HUES48 (cell line): ENCODE results near the gene C1QBP.
"Not testable (repeated sequence)": the region's sequence is repeated elsewhere in the genome, so short reads cannot be mapped to it uniquely, and the experiment has no call there.

ENCODE experiments used
- H3K27ac ChIP-seq: one replicate; pipeline ENCODE4 v1.7.0; 2013; ENCODE audit warnings: low read depth, low read length, inconsistent platforms
- H3K27me3 ChIP-seq: 2 replicates; pipeline ENCODE4 v1.6.1; 2013; ENCODE audit warnings: mild to moderate bottlenecking, low read length; ENCODE audit not compliant: control insufficient read depth, insufficient read depth
- H3K36me3 ChIP-seq: 2 replicates; pipeline ENCODE4 v1.6.1; 2013; ENCODE audit warnings: low read length; ENCODE audit not compliant: control insufficient read depth, insufficient read depth
- H3K4me1 ChIP-seq: 2 replicates; pipeline ENCODE4 v1.6.1; 2013; ENCODE audit warnings: mild to moderate bottlenecking, low read length; ENCODE audit not compliant: control insufficient read depth, insufficient read depth
- H3K4me3 ChIP-seq: 2 replicates; pipeline ENCODE4 v1.5.1; 2013; ENCODE audit warnings: mild to moderate bottlenecking, low read depth, low read length
- H3K9ac ChIP-seq: 2 replicates; pipeline ENCODE4 v1.6.1; 2013; ENCODE audit warnings: mild to moderate bottlenecking, low read depth, low read length, moderate library complexity
- H3K9me3 ChIP-seq: 2 replicates; pipeline ENCODE4 v1.6.1; 2013; ENCODE audit warnings: low read length; ENCODE audit not compliant: control insufficient read depth, insufficient read depth

C1QBP gene

DNA sequence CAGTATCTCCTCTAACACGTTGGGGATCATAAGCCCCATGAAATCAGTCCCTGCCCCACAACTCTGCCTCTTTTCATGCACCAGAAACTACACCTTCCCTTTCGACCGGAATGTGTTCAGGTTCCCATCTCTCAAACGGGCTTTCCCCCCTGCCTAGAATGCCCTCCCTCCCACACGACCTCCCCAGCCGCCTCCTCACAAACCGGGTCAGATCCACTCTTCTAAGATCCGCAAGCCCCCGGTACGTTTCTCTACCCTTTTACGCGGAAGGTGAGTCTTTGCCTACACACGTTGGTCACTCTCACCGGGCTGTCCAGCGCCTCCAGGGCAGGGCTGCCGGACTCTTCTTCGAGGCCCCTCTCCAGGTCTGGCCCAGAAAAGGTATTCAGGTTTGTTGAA, 29.1 kb upstream of the C1QBP start:
- Histone ChIP-seq H3K9ac (peak overlapping the region; percentile 78), H3K9me3 (no peaks in the 10 kb centered on the region), H3K27ac (peak overlapping the region; percentile 83), H3K4me3 (peak overlapping the region; percentile 91), H3K27me3 (no peaks in the 10 kb centered on the region), H3K36me3 (peaks cover 23% of the 10 kb centered on the region), H3K4me1 (peaks cover 6% of the 10 kb centered on the region)

DNA sequence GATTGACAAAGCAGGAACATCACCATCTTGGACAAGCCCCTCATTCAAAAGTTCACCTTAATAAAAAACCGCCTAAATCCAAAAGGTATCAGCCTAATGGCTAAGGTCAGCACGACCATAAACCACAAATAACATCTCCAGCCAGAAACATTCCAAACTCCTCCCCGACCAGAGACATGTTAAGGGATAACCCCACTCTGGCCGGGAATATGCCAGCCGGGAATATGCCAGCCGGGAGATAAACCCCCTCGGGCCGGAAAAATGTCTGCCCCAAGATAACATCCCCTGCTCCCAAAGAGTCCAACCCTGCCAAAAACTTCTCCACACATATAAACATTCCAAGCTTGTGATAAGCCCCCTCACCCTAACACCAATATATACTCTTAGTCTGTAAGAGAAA, 28.5 kb upstream of the C1QBP start:
- Histone ChIP-seq H3K36me3 (peaks cover 22% of the 10 kb centered on the region), H3K27ac (no peak overlapping the region), H3K9ac (peak overlapping the region; percentile 78; the same call in 1 of the 2 replicates), H3K4me3 (peak overlapping the region; percentile 91), H3K9me3 (no peaks in the 10 kb centered on the region), H3K27me3 (no peaks in the 10 kb centered on the region), H3K4me1 (peaks cover 6% of the 10 kb centered on the region)

DNA sequence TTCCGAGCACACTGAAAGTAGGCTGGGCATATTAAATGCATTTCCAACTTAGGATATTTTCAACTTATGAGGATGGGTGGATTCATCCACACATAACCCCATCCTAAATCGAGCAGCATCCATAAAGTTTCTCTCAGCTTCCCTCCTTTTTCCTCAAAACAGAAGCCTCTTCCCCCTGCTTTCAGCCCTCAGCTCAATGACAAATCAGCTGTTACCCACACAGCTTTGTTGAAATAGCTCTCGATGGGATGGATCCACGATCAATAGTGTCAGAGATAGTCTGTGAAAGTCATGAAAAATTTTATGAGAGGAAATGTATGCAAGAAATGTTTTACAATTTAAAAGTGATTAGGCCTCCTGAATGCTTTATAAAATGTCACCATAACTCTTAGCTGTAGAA, 27.3 kb upstream of the C1QBP start:
- Histone ChIP-seq H3K27me3 (no peaks in the 10 kb centered on the region), H3K4me1 (peaks cover 6% of the 10 kb centered on the region), H3K9me3 (no peaks in the 10 kb centered on the region), H3K36me3 (peaks cover 22% of the 10 kb centered on the region), H3K27ac (no peak overlapping the region), H3K4me3 (peak overlapping the region; percentile 91), H3K9ac (no peak overlapping the region)

DNA sequence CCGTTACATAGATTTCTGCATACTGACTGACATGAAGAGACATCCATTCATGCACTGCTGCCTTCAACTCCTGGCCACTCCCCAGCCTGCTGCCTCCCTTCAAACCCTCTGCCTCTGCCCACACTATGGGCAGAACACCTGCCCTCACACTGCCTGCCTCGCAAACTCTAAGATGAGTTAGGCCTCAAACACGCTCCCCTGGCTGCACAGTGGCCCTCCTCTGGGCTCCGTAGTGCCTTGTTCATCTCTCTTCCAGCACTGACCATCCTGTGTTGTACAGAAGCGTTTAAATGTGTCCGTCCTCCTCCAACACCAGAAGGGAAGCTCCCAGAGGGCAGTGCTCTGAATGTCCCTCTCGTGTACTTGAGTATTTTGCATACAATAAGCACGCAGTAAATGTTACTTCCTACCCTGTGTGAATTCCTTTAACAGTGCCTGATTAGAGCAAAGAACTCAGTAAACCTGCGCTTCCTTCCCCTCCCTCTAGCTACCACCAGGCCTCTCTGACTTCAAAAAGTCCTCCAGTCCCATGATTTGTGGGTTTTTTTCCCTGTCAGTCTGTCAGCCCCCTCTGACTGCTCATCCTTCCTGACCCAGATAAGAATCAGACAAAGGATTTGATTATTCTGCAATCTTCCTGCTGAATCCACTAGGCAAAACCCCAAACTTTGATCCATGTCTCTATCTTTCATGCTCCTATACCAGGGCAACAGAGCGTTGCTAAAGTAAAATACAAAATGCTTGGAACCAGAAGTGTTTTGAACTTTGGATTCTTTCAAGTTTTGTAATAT, 26.0 kb upstream of the C1QBP start:
- Histone ChIP-seq H3K27me3 (no peaks in the 10 kb centered on the region), H3K36me3 (peaks cover 35% of the 10 kb centered on the region), H3K27ac (no peak overlapping the region), H3K9ac (no peak overlapping the region), H3K4me3 (no peak overlapping the region), H3K9me3 (no peaks in the 10 kb centered on the region), H3K4me1 (peaks cover 6% of the 10 kb centered on the region)

DNA sequence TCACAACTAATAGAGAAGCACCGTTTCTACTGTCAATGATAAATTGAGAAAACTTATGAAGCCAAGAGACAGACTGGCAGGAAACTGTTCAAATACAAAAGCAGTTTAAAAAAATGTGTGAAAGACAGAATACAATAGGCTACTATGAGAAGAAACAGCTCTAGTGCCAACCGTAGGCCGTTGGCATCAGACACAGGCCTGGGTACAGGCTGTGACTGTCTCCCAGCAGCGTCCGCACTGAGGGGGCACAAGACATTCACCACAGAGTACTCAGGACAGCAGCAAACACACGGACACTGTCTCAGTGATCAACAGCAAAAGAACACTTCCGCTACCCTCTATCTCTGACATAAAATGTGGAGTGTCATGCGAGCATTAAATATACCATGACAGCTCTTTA, 7.8 kb upstream of the C1QBP start:
- Histone ChIP-seq H3K27ac (no peak overlapping the region), H3K36me3 (peaks cover 92% of the 10 kb centered on the region), H3K4me3 (no peak overlapping the region), H3K27me3 (no peaks in the 10 kb centered on the region), H3K4me1 (no peaks in the 10 kb centered on the region), H3K9ac (no peak overlapping the region), H3K9me3 (no peaks in the 10 kb centered on the region)

DNA sequence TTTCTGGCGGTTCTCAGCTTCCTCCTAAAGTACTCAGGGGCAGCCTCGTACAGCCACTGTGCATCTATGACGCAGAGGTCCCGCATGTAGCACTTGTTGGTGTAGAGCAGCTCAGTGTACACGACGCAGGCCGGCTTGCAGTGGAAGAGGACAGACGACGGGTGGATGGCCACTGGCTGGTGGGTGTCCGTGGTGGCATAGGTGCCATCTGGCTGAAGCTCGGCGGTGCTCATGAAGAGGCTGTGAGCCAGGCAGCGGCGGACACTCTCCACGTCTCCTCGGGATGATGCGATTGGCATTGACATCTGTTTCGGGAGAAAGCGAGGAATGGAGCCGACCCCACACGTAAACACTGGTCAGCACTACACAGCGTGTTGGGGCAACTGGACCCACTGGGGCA, 5.3 kb upstream of the C1QBP start:
- Histone ChIP-seq H3K36me3 (peaks cover 76% of the 10 kb centered on the region), H3K9ac (no peak overlapping the region), H3K27me3 (no peaks in the 10 kb centered on the region), H3K27ac (no peak overlapping the region), H3K4me3 (no peak overlapping the region), H3K9me3 (no peaks in the 10 kb centered on the region), H3K4me1 (no peaks in the 10 kb centered on the region)

DNA sequence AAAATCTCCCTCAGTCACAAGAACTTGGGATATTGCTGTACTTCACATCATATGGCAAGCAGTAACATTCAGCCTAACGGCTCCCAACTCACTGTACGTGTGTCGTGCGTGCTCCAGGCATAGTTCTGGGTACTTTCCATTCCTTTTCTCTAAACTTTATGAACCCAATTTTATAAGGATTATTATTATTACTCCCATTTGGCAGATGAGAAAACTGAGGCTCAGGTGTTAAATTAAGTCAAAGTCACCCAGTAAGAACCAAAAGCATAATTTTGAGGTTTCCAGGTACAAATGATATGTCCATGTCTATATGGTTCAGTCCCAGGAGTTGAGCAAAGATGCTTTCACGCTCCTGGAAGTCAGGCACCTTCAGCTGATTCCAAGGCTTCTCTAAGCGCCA, 4.8 kb upstream of the C1QBP start:
- peaks cover 71% of the 10 kb centered on the region for H3K36me3 ChIP-seq
- H3K4me1 ChIP-seq = no peaks in the 10 kb centered on the region
- H3K27me3 ChIP-seq = no peaks in the 10 kb centered on the region
- H3K9ac ChIP-seq = no peak overlapping the region
- no peak overlapping the region for H3K27ac ChIP-seq
- no peaks in the 10 kb centered on the region for H3K9me3 ChIP-seq
- no peak overlapping the region for H3K4me3 ChIP-seq

DNA sequence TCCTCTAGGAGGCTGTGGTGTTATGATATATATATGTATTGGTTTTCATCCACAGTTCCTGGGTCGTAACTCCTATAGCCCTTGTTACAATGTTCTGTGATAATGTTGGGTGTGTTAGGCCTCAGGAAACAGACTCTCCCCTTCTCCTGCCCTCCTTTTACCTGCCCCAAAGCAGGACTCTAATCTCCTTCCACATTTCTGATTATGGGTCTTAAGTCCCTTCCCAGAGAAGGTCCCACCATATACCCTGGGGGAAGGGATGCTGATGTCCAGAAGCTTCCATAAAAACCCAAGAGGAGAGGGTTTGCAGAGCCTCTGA, 450 bp upstream of the C1QBP start:
- Histone ChIP-seq H3K4me3 (peak overlapping the region; percentile 98), H3K36me3 (peaks cover 65% of the 10 kb centered on the region), H3K9ac (no peak overlapping the region)

DNA sequence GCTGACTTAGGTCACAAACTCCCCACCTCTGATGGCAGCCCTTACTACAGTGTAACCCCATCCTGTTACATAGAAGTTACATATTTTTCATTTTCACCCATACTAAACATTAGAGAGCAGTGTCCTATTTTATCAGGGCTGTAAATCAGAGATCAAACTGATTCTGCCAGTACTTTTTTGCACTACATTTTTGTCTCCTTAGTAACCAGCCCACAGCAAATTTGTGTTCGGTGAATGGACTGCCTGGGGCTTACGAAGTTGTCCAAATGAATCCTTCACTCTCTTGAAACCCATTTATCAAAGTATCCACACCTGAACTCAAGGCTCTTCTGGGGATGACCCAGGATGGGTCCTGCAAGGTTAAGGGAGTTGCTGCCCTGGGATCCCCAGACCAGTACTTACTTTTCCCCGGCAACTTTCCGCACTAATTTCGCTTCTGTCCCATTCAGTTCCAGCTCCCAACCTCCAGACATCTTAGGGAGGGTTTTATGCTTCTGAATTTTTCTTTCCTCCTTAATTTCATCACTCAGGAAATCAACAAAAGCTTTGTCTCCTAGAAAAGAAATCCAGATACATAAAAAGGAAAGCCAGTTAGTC, 1.1 kb downstream of the C1QBP start:
- Histone ChIP-seq H3K27ac (no peak overlapping the region), H3K9ac (peak overlapping the region; percentile 91), H3K27me3 (no peaks in the 10 kb centered on the region), H3K4me1 (no peaks in the 10 kb centered on the region; the same call in 1 of the 2 replicates), H3K36me3 (peaks cover 66% of the 10 kb centered on the region), H3K9me3 (no peaks in the 10 kb centered on the region), H3K4me3 (peak overlapping the region; percentile 98)

More for the DNA sequence above, 450 bp upstream of the C1QBP start:
- Histone ChIP-seq H3K27ac (peak overlapping the region; percentile 66), H3K9me3 (no peaks in the 10 kb centered on the region), H3K4me1 (no peaks in the 10 kb centered on the region; the same call in 1 of the 2 replicates), H3K27me3 (no peaks in the 10 kb centered on the region)

DNA sequence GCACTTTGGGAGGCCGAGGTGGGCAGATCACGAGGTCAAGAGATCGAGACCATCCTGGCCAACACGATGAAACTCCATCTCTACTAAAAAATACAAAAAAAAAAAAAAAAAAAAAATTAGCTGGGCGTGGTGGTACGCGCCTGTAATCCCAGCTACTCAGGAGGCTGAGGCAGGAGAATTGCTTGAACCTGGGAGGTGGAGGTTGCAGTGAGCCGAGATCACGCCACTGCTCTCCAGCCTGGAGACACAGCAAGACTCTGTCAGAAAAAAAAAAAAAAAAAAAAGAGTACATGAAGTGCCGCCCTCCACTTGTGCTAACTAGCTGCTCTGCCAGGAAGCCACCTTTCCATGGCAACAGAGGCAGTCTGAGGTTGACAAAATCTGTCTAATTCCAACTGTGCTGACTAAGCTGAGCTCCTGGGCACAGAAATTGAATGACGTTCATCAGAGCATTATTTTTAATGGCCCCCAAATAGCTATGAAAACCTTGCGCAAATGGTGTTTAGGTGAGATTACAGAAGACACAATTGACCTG, 3.1 kb downstream of the C1QBP start:
- H3K36me3 ChIP-seq = peaks cover 69% of the 10 kb centered on the region
- not testable (repeated sequence) for H3K9ac ChIP-seq, H3K27ac ChIP-seq, H3K9me3 ChIP-seq, H3K4me3 ChIP-seq, H3K4me1 ChIP-seq, H3K27me3 ChIP-seq

DNA sequence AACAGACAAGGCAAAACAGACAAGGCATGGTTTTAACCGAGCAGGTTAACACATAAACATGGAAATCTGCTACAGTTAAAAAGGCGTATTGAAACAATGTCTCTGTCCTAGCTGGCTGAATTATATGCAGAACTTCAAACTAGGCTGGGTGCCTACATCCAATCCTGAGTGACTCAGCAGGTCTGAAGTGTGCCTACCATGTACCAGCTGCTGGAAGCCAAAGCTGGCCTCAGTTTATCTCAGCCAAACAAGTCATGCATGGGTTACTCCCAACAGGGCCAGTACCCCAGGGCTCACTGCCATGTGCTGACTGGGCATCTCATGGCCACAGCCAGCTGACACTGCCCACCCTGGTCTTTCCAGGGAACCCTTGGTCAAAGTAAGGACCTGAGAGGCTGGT, 4.0 kb downstream of the C1QBP start:
- Histone ChIP-seq H3K4me1 (no peaks in the 10 kb centered on the region; the same call in 1 of the 2 replicates), H3K36me3 (peaks cover 76% of the 10 kb centered on the region), H3K9ac (no peak overlapping the region), H3K27ac (no peak overlapping the region), H3K4me3 (no peak overlapping the region), H3K9me3 (no peaks in the 10 kb centered on the region), H3K27me3 (no peaks in the 10 kb centered on the region)
